GM19043 (cell line): ENCODE data around the gene KIF14.

Source experiments
- ATAC-seq: cut with Tn5 transposase; IDR thresholded peaks from one replicate; pipeline ENCODE4 v1.9.1; 2021; ENCODE audit warnings: low read depth; ENCODE audit not compliant: unreplicated experiment

KIF14 gene, protein sequence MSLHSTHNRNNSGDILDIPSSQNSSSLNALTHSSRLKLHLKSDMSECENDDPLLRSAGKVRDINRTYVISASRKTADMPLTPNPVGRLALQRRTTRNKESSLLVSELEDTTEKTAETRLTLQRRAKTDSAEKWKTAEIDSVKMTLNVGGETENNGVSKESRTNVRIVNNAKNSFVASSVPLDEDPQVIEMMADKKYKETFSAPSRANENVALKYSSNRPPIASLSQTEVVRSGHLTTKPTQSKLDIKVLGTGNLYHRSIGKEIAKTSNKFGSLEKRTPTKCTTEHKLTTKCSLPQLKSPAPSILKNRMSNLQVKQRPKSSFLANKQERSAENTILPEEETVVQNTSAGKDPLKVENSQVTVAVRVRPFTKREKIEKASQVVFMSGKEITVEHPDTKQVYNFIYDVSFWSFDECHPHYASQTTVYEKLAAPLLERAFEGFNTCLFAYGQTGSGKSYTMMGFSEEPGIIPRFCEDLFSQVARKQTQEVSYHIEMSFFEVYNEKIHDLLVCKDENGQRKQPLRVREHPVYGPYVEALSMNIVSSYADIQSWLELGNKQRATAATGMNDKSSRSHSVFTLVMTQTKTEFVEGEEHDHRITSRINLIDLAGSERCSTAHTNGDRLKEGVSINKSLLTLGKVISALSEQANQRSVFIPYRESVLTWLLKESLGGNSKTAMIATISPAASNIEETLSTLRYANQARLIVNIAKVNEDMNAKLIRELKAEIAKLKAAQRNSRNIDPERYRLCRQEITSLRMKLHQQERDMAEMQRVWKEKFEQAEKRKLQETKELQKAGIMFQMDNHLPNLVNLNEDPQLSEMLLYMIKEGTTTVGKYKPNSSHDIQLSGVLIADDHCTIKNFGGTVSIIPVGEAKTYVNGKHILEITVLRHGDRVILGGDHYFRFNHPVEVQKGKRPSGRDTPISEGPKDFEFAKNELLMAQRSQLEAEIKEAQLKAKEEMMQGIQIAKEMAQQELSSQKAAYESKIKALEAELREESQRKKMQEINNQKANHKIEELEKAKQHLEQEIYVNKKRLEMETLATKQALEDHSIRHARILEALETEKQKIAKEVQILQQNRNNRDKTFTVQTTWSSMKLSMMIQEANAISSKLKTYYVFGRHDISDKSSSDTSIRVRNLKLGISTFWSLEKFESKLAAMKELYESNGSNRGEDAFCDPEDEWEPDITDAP (N-terminal part only)

DNA sequence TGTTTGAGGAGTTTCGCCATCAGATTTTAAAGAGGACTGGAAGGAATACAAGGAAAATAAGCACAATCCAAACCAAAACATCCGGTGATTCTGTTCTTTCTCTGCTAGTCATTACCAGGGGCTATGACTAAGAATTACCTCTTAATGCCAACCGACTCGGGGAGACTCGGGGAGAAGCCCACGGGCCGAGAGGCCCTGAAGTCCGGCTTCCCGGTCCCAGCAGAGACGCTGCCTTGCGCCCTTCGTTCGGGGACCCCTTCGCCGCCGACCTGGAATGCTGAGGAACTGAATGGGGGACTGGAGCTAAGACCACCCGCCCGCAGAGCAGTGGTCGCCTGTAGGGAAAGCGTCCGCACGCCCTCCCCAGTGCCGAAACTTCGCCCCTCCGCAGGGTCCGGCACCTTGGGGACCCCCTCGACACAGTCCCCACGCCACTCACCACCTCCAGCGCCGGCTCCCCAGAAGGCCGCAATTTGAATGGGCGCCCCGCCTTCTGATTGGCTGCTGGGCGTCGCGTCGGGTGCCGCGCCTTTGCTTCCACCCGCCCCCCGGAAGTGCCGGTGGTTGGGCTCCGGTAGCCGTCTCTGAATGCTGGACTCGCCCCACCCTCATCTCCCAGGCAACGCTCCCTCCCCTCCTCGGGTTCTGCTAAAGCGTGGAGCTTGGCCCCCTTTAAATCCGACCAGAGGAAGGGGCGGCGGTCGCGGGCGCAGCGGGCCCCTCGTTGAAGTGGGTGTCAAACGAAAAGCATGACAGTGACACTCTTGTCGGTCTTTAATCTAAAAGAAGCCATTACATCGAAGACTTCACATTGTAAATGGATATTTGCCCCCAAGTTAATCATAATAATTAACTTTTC lies at the start of gene KIF14:
KIF14 (minus strand) TSS at position 479 of the 859 bp plus-strand sequence. CDS start 2,028 bp downstream, outside the sequence.
- peak; percentile 92 for ATAC-seq

DNA sequence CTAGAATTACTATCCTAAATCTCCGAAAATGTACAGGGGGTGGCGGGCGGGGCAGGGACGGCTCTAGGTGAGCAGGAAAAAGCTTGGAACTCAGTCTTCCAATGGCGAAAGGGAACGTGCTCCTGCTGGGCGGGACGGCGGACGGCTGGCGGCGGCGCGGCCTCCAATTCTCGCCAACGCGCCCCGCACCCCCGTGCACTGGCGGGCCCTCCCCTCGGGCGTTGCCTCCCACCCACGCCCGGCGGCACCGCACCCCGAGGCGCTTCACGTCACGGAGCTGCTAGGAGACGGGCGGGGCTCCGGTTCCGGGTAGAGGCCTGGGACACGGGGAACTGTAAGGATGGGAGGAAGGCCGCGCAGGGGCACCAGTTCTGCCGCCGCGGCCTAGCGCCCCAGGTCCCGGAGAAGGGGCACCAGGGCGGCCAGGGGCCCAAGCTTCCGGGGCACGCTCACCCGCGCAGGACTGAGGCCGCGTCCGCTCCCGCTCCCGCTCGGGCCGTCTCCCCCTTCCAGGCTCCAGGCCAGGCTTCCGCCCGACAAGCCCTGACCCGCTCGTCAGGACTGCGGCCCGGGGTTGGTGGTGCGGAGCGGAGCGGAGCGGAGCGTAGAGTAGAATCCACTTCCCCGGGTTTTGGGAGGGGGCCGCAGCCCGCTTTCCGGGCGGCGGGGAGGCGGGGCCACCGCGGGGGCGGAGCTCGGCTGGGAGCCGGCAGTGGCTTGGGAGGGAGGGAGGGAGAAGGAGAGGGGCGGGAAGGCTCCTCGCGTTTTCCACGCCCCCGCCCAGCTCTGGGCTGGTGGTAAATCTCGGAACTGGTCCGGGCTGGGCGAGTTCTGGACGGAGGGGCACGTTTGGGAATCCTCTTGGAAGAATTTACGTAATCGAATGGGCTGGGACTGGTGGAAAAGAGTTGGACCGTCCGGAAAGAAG lies 49.0 kb upstream of the KIF14 start, which contains the start of gene DDX59:
DDX59 (minus strand) TSS at position 594 of the 928 bp plus-strand sequence. CDS start 3,167 bp downstream, outside the sequence.
- peak; percentile 74 for ATAC-seq

DNA sequence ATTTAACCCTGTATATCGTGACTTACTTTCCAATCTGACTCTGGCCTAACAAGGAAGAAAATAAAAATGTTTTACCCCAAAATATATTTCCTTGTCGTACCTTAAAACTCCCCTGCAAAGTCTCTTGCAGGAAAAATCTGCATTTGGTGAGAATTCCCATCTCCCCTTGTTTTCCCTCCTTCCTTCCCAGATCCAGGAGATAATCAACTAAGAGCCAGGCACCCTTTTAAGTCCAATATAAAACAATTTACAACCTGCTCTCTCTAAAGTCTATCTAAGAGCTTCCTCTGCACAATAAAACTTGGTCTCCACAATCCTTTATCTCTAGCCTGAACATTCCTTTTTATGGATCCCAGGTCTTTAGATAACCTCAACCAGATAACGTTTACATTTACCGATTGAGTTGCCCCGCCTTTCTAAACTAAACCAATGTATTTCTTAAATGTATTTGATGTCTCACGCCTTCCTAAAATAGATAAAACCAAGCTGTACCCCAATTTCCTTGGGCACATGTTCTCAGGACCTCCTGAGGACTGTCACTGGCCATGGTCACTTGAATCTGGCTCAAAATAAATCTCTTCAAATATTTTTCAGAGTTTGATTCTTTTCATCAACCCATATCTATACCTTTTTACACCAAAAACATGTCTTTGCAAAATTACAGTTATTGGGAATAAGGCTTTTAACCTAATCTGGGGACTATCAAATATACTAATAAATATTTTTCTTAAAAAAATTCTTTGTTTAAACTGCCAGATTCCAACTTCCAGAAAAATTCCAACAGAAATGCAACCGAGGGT lies 48.2 kb upstream of the KIF14 start:
- no peak for ATAC-seq

DNA sequence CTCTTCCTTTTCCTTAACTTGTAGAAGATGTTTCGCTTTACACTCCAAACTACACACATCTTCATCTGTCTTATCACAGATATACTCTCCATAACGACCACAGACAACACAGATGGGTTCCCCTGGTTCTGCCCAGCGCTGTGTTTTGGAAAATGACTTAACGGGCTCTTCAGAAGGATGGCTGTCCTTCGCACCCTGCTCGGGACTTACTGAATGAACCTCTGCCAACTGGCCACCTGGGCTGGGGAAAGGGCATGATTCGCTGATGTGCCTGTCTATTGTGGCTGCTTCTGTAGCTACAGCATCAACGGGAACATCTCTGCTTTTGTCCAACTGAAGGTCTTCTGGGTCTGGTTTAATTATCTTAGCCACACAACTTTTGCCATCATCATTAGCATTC lies 45.8 kb upstream of the KIF14 start:
- ATAC-seq: no peak

DNA sequence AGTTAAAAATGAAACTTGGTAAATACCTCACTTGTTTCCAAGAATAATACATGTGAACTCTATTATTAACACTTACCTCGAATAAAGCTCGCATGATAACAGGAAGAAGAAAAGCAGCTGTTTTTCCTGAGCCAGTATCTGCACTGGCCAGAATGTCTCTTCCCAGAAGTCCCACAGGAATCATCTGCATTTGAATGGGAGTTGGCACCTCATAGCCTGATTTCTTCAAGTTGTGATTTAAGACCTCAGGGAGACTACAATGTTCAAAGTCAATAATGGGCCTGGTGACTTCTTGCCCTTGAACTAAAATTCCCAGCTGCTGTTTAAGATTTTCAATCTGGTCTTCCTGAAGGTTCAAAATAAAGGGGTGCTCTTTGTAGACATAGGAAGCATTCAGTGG lies 45.3 kb upstream of the KIF14 start:
- no peak for ATAC-seq

DNA sequence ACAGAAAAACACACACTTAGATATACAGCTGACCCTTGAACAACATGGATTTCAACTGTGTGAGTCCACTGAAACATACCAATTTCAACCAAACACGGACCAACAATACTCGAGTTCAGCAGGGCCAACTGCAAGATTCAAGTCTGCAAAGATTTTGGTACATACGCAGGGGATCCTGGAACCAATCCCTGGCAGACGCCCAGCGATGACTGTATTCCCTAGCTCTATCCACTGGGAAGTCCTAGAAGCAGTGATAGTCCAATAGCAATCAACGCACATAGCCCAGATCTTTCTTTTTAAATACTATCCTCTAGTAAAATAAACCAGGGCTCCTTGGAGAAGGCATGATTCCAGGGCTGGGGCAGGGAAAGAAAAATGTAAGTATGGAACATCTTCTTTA lies 40.2 kb upstream of the KIF14 start:
- no peak for ATAC-seq

DNA sequence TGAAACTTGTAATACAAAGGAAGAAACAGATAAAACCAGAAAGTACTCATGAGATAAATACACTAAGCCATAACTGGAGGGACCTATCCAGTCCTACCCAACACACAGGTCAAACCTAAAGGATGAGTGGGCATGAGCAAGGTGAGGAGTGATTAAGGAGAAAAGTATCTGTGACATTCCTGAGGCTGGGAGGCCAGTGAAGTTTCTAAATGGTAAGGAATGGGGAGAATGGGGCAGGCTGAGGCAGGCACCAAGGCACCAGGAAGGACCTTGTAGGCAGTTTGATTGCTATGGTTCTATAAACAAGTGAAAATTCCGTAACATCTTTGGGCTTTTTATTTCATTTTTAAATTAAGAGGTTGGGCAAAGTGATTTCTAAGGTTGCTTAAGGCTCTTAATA lies 38.7 kb upstream of the KIF14 start:
- ATAC-seq: no peak

DNA sequence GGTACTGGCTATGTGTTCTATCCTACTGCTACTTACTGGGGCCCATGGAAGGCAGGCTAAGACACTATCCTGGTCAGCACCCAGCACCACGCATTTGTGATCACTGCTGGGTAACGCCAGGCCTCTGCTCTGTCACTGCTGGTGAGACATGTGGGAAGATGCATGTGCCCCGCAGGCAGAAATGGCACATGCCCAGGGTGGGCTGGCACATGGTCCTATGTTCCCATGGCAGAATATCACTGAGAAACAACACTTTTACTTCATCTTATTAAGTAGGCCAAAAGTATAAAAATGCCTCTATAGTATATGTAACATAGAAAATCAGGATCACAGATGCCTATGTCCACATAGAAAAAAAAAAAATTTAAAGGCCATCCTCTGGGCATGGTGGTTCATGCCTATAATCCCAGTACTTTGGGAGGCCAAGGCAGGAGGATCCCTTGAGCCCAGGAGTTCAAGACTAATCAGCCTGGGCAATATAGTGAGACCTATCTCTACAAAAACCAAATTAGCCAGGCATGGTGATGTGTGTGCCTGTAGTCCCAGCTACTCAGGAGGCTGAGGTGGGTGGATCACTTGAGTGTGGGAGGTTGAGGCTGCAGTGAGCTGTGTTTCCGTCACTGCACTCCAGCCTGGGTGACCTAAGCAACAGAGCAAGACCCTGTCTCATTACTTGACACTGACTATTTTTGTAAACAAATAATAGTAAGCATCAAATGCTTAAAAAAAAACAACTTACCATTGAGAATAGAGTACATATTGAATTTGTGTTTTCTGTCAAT lies 37.7 kb upstream of the KIF14 start:
- no peak for ATAC-seq

DNA sequence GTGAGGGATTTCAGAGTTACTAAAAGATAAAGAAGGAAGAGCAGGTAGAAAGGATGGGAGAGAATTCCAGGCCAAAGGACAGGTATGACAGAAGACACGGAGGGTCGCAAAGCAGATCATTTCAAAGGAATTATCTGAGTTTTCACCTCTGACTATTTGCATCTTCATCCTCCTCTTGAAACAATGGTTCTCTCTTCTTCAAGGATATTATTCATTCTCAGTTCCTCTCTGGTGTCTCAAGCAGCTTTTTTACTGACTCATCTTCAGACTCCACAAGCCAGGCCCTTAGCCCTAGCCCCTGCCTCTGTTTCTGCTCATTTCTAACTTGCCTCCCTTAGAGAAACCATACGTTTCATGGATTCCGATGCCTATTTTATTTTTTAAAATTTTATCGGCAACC lies 34.1 kb upstream of the KIF14 start:
- ATAC-seq: peak; percentile 97

DNA sequence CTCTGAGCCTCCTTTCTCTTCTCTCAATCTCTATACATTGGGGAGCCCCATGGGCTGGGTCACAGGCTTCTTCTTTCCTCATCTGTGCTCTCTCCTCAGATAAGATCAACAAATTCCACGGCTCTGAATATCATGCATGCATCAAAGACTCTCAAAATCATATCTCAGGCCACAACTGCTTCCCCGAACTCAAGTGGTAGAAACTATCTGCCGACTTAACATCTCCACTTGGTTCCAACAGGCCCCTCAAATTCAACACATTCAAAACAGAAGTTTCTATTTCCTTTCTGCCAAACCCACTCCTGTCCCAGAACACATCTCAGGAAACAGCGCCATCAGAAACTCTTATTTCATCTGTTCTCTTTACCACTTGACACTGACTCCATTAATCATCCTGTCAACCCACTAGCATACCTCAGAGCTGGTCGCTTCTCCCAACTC lies 32.5 kb upstream of the KIF14 start:
- no peak for ATAC-seq

DNA sequence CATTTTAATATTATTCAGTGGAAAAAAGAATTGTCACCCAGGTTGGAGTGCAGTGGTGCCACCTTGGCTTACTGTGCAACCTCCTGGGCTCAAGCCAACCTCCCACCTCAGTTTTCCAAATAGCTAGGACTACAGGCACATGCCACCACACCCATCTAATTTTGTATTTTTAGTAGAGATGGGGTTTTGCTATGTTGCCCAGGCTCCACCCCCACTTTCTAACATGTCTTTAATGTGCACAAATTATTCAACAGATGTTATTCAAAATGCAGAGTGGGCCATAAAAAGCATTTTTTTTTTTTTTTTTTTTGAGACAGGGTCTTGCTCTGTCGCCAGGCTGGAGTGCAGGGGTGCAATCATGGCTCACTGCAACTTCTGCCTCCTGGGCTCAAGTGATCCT lies 31.8 kb upstream of the KIF14 start:
- no peak for ATAC-seq

DNA sequence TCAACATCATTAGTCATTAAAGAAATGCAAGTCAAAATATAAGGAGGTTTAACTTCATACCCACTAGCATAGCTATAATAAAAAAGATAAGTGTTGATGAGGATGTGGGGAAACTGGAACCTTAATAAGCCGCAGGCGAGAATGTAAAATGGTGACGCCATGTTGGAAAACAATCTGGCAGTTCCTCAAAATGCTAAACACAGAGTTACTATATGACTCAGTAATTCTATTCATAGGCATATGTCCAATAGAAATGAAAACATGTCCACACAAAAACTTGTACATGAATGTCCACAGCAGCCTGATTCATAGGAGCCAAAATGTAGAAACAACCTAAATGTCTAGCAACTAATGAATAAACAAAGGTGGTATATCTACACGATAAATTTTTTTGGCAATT lies 26.0 kb upstream of the KIF14 start:
- ATAC-seq: no peak

DNA sequence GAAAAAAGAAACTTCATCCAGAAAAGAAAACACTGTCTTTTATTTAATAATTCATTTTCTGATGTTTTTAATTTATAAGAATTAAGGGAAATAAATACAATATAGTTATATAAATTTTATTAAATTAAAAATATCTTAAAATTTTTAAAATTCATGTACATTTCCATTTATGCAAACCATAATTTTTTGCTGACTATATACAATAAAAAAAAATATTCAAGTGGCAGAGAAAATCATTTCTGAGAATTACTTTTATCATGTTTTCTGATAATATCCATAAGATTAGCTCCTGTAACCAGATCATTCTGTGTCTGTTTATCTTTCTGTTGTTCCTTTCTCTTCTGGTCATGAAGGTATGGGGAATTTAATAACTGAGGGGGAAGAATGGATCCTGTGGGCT lies 23.5 kb upstream of the KIF14 start:
- ATAC-seq: no peak

DNA sequence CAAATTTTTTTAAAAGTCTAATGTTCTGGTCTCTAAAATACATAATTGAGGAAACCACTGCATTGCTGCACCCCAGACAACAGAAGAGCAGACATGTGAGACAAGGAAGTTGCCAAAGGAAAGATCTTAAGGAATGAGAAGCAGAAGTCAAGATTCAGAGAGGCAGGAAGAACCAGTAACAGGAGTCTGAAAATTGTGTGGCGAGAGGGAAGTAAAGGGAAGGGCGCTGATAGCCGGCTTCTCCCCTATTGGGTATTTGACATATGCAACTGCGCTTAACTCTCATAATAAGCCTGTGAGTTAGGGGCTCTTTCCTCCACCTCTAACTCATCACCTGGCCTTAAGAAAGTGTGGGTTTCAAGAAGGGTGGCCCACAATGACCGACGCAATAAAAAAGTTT lies 21.9 kb upstream of the KIF14 start:
- no peak for ATAC-seq

DNA sequence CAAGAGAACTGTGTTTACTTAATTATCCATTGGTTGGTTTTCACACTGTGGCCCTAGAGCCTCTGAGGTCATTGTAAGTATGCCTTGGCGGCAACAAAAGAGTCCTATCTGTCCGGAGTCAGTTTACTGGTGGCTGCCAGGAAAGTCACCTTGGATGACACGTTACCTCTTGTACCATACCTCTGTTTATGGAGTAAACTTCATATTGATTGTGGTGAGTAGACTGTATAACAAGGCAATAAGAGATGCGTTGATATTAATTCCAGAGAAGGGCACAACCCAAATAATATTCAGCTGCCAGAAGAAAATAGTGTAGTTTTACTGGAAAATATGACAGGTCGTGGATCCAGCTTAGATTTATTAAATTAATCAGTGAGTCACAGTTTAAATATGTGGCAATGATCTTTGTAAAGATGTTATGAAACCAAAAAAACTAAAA lies 20.4 kb upstream of the KIF14 start:
- ATAC-seq: no peak

DNA sequence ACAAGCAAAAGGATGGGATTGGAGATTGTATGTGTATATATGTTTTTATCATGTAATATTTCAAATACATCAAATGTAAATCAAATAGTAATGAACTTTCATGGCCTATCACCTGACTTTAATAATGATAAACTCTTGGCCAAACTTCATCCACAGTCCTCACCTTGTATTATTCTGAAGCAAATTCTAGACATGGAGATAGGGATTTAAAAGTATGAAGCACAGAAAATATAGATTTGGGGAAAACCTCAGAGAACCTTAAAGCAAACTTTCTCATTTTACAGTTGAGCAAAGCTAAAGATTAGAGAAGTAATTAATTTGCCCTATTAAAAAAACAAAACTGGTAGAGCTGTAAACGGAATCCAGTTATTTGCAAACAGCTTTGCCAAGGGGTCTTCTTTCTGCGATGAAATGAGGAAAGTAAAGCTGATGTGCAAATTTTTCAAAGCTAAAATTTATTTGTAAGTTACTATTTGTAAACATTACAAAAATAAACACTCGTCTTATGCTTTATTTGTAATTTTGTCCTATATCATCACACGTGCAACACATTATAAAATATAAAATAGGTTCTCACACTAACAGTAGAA lies 19.9 kb upstream of the KIF14 start:
- ATAC-seq: no peak

DNA sequence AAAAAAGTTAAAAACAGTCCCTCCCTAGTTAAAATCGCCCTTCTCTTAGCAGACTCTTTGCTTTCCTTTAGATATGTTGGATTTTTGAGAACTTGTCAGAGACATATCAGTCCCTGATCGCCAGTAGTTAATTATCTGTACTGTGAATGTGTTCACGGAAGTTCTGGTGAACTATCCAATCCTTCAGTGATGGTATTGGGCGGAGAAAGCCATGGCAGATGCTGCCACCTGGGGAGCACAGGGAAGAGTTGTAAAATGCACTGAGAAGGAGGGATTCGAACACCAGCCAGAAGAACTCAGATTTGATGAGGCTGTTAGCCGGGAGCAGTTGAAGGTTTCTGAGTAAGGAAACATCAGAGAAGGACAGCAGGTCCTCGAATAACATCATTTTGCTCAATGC lies 17.5 kb upstream of the KIF14 start:
- no peak for ATAC-seq
